Upper lobe of left lung (tissue), 4 donors: ENCODE data around the gene RBM4.

ENCODE experiments used
- POLR2A ChIP-seq, 4 donors: fragments of 450-650 bp; IDR thresholded peaks; one replicate each; pipeline ENCODE4 v1.5.1; 2016 to 2017; ENCODE audit warnings: antibody characterized with exemption in 4 of 4, mild to moderate bottlenecking in 2 of 4
- POLR2AphosphoS5 ChIP-seq, 2 donors: sonication (generic); formaldehyde crosslinking; IDR thresholded peaks; one replicate each; pipeline ENCODE4 v1.5.1; 2017; ENCODE audit warnings: antibody characterized with exemption in 2 of 2
- TF ChIP-seq, protein P1 (sequence below), 6 experiments: fragments of 450-650 bp in 4 of 6; fragments of 200-600 bp in 2 of 6; sonication (generic) in 2 of 6; IDR thresholded peaks; one replicate each; pipeline ENCODE4 v1.5.1; 2016 to 2019; ENCODE audit warnings: antibody characterized with exemption in 6 of 6

DNA sequence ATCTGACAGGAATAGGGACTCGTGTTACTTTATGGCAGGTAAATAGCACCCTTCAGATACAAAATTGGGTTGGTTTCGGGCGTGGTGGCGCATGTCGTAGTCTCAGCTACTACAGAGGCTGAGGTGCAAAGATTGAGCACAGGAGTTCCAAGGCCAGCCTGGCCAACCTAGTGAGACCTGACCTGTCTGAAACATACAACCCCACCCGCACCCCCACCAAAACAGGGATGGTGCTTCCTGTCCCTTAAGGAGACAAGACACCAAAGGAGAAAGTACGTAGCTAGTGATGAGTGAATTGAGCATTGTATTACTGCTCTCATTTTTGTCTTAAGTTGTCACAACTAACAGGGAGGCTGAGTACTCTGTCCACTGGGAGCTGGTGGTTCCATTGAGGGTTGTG lies 14.1 kb downstream of the RBM4 start:
- TF ChIP-seq, protein P1, sequence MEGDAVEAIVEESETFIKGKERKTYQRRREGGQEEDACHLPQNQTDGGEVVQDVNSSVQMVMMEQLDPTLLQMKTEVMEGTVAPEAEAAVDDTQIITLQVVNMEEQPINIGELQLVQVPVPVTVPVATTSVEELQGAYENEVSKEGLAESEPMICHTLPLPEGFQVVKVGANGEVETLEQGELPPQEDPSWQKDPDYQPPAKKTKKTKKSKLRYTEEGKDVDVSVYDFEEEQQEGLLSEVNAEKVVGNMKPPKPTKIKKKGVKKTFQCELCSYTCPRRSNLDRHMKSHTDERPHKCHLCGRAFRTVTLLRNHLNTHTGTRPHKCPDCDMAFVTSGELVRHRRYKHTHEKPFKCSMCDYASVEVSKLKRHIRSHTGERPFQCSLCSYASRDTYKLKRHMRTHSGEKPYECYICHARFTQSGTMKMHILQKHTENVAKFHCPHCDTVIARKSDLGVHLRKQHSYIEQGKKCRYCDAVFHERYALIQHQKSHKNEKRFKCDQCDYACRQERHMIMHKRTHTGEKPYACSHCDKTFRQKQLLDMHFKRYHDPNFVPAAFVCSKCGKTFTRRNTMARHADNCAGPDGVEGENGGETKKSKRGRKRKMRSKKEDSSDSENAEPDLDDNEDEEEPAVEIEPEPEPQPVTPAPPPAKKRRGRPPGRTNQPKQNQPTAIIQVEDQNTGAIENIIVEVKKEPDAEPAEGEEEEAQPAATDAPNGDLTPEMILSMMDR (IDR thresholded peaks at IDR 0.05), result no peak
- TF ChIP-seq POLR2AphosphoS5 (IDR thresholded peaks at IDR 0.05) (no peak), POLR2A (IDR thresholded peaks at IDR 0.05) (no peak)
